ENCODE results near the gene ISG20L2.

Gene ISG20L2

GRCh38 chr1:156772728-156773497 is 44.3 kb upstream of the ISG20L2 start:
- H3K4me3 ChIP-seq (ENCODE audit: low read depth, low read length) = no peak overlapping the region
- no peak for DNase-seq (ENCODE audit: low read depth)
- TF ChIP-seq MYC (IDR thresholded peaks at IDR 0.05; ENCODE audit: low read depth, low read length) = no peak
- no peak for TF ChIP-seq MAX (IDR thresholded peaks at IDR 0.05; ENCODE audit: low read depth, low read length)

GRCh38 chr1:156772222-156772621 is 43.7 kb upstream of the ISG20L2 start:
- no peak for DNase-seq (ENCODE audit: low read depth)
- H3K4me3 ChIP-seq (ENCODE audit: low read depth, low read length) = no peak overlapping the region
- TF ChIP-seq MYC (IDR thresholded peaks at IDR 0.05; ENCODE audit: low read depth, low read length) (no peak), MAX (IDR thresholded peaks at IDR 0.05; ENCODE audit: low read depth, low read length) (no peak), POLR2A (IDR thresholded peaks at IDR 0.05; ENCODE audit: extremely low read depth, insufficient read length) (no peak), CTCF (IDR thresholded peaks at IDR 0.05; ENCODE audit: low read depth, low read length) (no peak)

DNA sequence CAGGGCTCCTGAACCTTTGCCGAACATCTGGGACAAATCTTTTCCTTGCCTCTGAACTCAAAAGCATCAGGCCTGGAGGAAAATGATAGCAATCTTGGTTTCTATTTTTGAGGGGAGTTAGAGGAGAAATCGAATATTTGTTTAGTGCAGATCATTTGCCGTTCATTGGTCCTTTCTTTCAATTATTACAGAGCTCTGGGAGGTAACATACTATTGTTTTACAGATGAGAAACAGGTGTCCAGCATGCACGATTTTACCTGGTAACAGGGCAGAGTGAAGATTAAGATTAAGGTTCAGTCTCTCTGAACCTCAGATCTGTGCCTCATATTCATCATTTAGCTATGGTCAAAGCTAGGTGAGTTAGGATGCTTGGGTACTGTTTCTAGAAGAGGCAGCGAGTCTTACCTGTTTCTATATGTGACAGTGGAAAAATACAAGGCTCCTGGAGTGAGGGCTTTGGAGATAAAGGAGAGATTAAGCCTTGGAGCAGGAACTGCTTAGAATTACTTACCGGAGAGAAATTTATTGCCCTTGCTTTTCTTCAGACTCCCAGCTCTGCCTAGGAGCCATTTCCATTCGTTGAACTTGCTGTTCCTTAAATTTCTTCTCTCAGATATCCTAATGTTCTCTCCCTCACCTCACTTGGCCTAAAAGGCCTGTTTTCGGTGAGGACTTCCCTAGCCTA is 40.2 kb upstream of the ISG20L2 start:
- TF ChIP-seq MAX (IDR thresholded peaks at IDR 0.05; ENCODE audit: low read depth, low read length) = no peak
- no peak for TF ChIP-seq POLR2A (IDR thresholded peaks at IDR 0.05; ENCODE audit: extremely low read depth, insufficient read length)
- TF ChIP-seq CTCF (IDR thresholded peaks at IDR 0.05; ENCODE audit: low read depth, low read length) = no peak
- TF ChIP-seq MYC (IDR thresholded peaks at IDR 0.05; ENCODE audit: low read depth, low read length) = no peak
- no peak for DNase-seq (ENCODE audit: low read depth)
- H3K4me3 ChIP-seq (ENCODE audit: low read depth, low read length) = peak overlapping the region; percentile 83

DNA sequence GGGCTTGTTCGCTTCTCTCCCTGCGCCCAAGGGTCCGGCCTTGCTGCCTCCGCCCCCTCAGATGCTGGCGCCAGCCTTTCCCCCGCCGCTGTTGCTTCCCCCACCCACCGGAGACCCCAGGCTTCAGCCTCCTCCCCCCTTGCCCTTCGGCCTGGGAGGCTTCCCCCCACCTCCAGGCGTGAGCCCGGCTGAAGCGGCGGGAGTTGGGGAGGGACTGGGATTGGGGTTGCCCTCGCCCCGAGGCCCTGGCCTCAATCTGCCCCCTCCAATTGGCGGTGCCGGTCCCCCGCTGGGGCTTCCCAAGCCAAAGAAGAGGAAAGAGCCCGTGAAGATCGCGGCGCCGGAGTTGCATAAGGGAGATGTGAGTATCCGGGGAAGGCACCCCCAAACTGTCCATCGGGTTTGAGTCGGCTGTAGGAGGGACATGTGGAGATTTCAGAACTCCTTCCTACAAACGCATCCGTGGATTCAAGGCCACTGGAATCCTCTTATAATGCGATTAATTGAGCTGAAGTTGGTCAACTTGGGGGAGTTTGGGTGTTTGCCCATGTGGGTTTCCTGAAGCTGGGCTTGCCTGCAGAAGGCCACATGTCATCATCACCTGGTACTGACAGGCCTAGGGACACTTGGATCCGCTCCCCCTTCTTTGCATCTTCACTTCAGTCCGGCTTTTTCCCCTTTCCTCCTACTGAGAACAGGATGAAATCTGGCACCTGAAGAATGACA is 39.5 kb upstream of the ISG20L2 start:
- TF ChIP-seq CTCF (IDR thresholded peaks at IDR 0.05; ENCODE audit: low read depth, low read length) = no peak
- TF ChIP-seq POLR2A (IDR thresholded peaks at IDR 0.05; ENCODE audit: extremely low read depth, insufficient read length) = no peak
- peak; percentile 42; the same call in 1 of the 2 replicates for TF ChIP-seq MYC (IDR thresholded peaks at IDR 0.05; ENCODE audit: low read depth, low read length)
- TF ChIP-seq MAX (IDR thresholded peaks at IDR 0.05; ENCODE audit: low read depth, low read length) = peak; percentile 68
- DNase-seq (ENCODE audit: low read depth) = peak; percentile 61
- H3K4me3 ChIP-seq (ENCODE audit: low read depth, low read length) = peak overlapping the region; percentile 83

DNA sequence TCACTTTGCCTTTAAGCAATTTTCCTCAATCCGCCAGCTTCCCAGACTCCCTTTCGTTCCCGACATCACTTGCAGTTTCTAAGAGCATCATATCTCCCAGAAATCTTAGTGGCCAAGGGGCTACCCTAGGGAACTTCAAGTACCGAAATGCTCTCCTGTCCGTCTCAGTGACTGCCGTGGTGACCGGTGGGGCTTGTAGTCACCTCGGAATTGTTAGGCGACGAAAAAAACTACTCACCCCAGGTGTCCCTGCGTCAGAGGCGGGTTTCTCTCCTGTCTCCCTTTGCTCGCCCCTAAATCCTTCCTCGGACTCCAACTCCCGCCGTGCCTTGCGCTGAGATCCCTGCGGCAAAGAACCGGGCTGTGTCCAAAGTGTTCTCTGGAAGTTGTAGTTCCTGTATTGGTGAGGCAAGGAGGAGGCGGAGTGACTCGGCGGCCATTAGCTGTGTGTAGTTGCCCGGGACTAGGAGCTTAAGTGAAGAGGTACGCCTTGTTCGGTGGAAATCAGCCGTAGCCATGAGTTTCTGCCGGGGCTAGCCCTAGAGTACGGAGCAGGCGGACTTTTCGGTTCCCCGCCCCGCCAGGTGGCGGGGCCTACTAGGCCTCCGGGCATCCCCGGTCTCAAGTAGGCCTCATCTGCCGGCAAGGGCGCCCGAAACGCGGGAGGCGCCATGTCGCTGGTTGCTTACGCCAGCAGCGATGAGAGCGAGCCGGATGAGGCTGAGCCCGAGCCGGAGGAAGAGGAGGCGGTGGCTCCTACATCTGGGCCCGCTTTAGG is 38.7 kb upstream of the ISG20L2 start, which contains the start of gene PRCC:
TSS of gene PRCC (plus strand) at position 435 of the 778 bp plus-strand sequence. CDS start at position 672, 237 bp downstream.
- TF ChIP-seq POLR2A (IDR thresholded peaks at IDR 0.05; ENCODE audit: extremely low read depth, insufficient read length) (peak; percentile 64), MYC (IDR thresholded peaks at IDR 0.05; ENCODE audit: low read depth, low read length) (peak; percentile 88), CTCF (IDR thresholded peaks at IDR 0.05; ENCODE audit: low read depth, low read length) (no peak), MAX (IDR thresholded peaks at IDR 0.05; ENCODE audit: low read depth, low read length) (peak; percentile 39; the same call in 1 of the 2 replicates)
- H3K4me3 ChIP-seq (ENCODE audit: low read depth, low read length) = peak within 1 kb of the TSS; percentile 84
- DNase-seq (ENCODE audit: low read depth) = peak; percentile 100
